ENCODE results near the gene NCAPD3.
A peak's percentile ranks its signal among the peaks of the same experiment; 100 is the strongest.

NCAPD3 gene

GRCh38 chr11:134252346-134253187 lies 28.8 kb upstream of the NCAPD3 start:
- peak overlapping the region; percentile 66 for H3K4me2 ChIP-seq (ENCODE audit: insufficient read depth, low read length, poor library complexity, severe bottlenecking)
- H2BK12ac ChIP-seq (ENCODE audit: low read length) = no peak overlapping the region
- no peak overlapping the region for H3K9ac ChIP-seq (ENCODE audit: low read depth, low read length, poor library complexity)
- H4K8ac ChIP-seq (ENCODE audit: low read depth, low read length) = no peak overlapping the region
- no peaks in the 10 kb centered on the region for H3K27me3 ChIP-seq (ENCODE audit: control insufficient read depth in 3 of 3, insufficient read depth in 3 of 3, low read depth in 1 of 3, low read length in 3 of 3)
- H3K4me3 ChIP-seq (ENCODE audit: low read length in 2 of 2) = peak overlapping the region; percentile 67 to 81
- H3K14ac ChIP-seq (ENCODE audit: low read length) = no peak overlapping the region
- no peak overlapping the region for H4K91ac ChIP-seq (ENCODE audit: low read depth, low read length, poor library complexity)
- H3K9me3 ChIP-seq (replicated peaks in 1 of 2; ENCODE audit: control insufficient read depth in 2 of 2, insufficient read depth in 1 of 2, low read depth in 1 of 2, low read length in 2 of 2) = no peaks in the 10 kb centered on the region
- H2BK120ac ChIP-seq (ENCODE audit: low read depth, low read length) = no peak overlapping the region
- H3K18ac ChIP-seq (ENCODE audit: low read length) = no peak overlapping the region
- peak; percentile 55 for DNase-seq (ENCODE audit: low spot score)
- peak overlapping the region; percentile 85 for H2AFZ ChIP-seq (ENCODE audit: low read length)
- H3K4ac ChIP-seq (ENCODE audit: low read length) = no peak overlapping the region
- no peak overlapping the region for H2BK15ac ChIP-seq (ENCODE audit: low read length)
- no peak overlapping the region for H2BK5ac ChIP-seq (ENCODE audit: low read length)
- H3K23ac ChIP-seq (ENCODE audit: low read depth, low read length, poor library complexity) = no peak overlapping the region
- peaks cover 0 to 3% of the 10 kb centered on the region in 2 donors for H3K4me1 ChIP-seq (ENCODE audit: control insufficient read depth in 2 of 2, insufficient read depth in 1 of 2, low read depth in 1 of 2, low read length in 2 of 2)
- H3K79me1 ChIP-seq (ENCODE audit: low read depth, low read length) = no peaks in the 10 kb centered on the region
- no peak overlapping the region for H2AK5ac ChIP-seq (ENCODE audit: low read depth, low read length)
- H3K36me3 ChIP-seq (replicated peaks in 1 of 2; ENCODE audit: control insufficient read depth in 2 of 2, insufficient read depth in 2 of 2, low read length in 2 of 2) = peaks cover 17 to 52% of the 10 kb centered on the region in 2 donors
- H3K27ac ChIP-seq (replicated peaks; ENCODE audit: low read length) = no peak overlapping the region
- no CpG with 5 or more reads among the region's 27 CpGs for WGBS, 2 donors (ENCODE audit: extremely low coverage in 2 of 2, insufficient read length in 2 of 2, insufficient replicate concordance in 1 of 2)

GRCh38 chr11:134250675-134251074 lies 26.9 kb upstream of the NCAPD3 start:
- H3K4ac ChIP-seq (ENCODE audit: low read length) = no peak overlapping the region
- H4K91ac ChIP-seq (ENCODE audit: low read depth, low read length, poor library complexity) = no peak overlapping the region
- no peak overlapping the region for H3K18ac ChIP-seq (ENCODE audit: low read length)
- H3K4me2 ChIP-seq (ENCODE audit: insufficient read depth, low read length, poor library complexity, severe bottlenecking) = no peak overlapping the region
- DNase-seq (ENCODE audit: low spot score) = no peak
- H3K4me1 ChIP-seq (ENCODE audit: control insufficient read depth in 2 of 2, insufficient read depth in 1 of 2, low read depth in 1 of 2, low read length in 2 of 2) = peaks cover 0 to 3% of the 10 kb centered on the region in 2 donors
- no peak overlapping the region for H2AK5ac ChIP-seq (ENCODE audit: low read depth, low read length)
- H3K79me1 ChIP-seq (ENCODE audit: low read depth, low read length) = no peaks in the 10 kb centered on the region
- no peak overlapping the region for H4K8ac ChIP-seq (ENCODE audit: low read depth, low read length)
- H2BK12ac ChIP-seq (ENCODE audit: low read length) = no peak overlapping the region
- H3K9ac ChIP-seq (ENCODE audit: low read depth, low read length, poor library complexity) = no peak overlapping the region
- H3K23ac ChIP-seq (ENCODE audit: low read depth, low read length, poor library complexity) = no peak overlapping the region
- no peak overlapping the region for H3K14ac ChIP-seq (ENCODE audit: low read length)
- no peak overlapping the region for H2AFZ ChIP-seq (ENCODE audit: low read length)
- no peak overlapping the region for H2BK5ac ChIP-seq (ENCODE audit: low read length)
- H3K36me3 ChIP-seq (replicated peaks in 1 of 2; ENCODE audit: control insufficient read depth in 2 of 2, insufficient read depth in 2 of 2, low read length in 2 of 2) = peaks cover 18 to 61% of the 10 kb centered on the region in 2 donors
- no peak overlapping the region for H3K27ac ChIP-seq (replicated peaks; ENCODE audit: low read length)
- H2BK15ac ChIP-seq (ENCODE audit: low read length) = no peak overlapping the region
- H3K4me3 ChIP-seq (ENCODE audit: low read length in 2 of 2) = no peak overlapping the region
- H3K27me3 ChIP-seq (ENCODE audit: control insufficient read depth in 3 of 3, insufficient read depth in 3 of 3, low read depth in 1 of 3, low read length in 3 of 3) = no peaks in the 10 kb centered on the region
- WGBS, 2 donors (ENCODE audit: extremely low coverage in 2 of 2, insufficient read length in 2 of 2, insufficient replicate concordance in 1 of 2) = no CpG with 5 or more reads among the region's 2 CpGs
- H3K9me3 ChIP-seq (replicated peaks in 1 of 2; ENCODE audit: control insufficient read depth in 2 of 2, insufficient read depth in 1 of 2, low read depth in 1 of 2, low read length in 2 of 2) = no peaks in the 10 kb centered on the region
- H2BK120ac ChIP-seq (ENCODE audit: low read depth, low read length) = no peak overlapping the region

GRCh38 chr11:134250246-134250645 lies 26.5 kb upstream of the NCAPD3 start:
- H3K36me3 ChIP-seq (replicated peaks in 1 of 2; ENCODE audit: control insufficient read depth in 2 of 2, insufficient read depth in 2 of 2, low read length in 2 of 2) = peaks cover 18 to 65% of the 10 kb centered on the region in 2 donors
- H3K14ac ChIP-seq (ENCODE audit: low read length) = no peak overlapping the region
- no peak overlapping the region for H2AFZ ChIP-seq (ENCODE audit: low read length)
- H3K9ac ChIP-seq (ENCODE audit: low read depth, low read length, poor library complexity) = no peak overlapping the region
- no peaks in the 10 kb centered on the region for H3K9me3 ChIP-seq (replicated peaks in 1 of 2; ENCODE audit: control insufficient read depth in 2 of 2, insufficient read depth in 1 of 2, low read depth in 1 of 2, low read length in 2 of 2)
- no peak overlapping the region for H4K91ac ChIP-seq (ENCODE audit: low read depth, low read length, poor library complexity)
- no peak overlapping the region for H3K4ac ChIP-seq (ENCODE audit: low read length)
- H2BK15ac ChIP-seq (ENCODE audit: low read length) = no peak overlapping the region
- no peak for DNase-seq (ENCODE audit: low spot score)
- H3K27ac ChIP-seq (replicated peaks; ENCODE audit: low read length) = no peak overlapping the region
- H3K4me3 ChIP-seq (ENCODE audit: low read length in 2 of 2) = no peak overlapping the region
- H3K79me1 ChIP-seq (ENCODE audit: low read depth, low read length) = no peaks in the 10 kb centered on the region
- WGBS, 2 donors (ENCODE audit: extremely low coverage in 2 of 2, insufficient read length in 2 of 2, insufficient replicate concordance in 1 of 2) = no CpG with 5 or more reads among the region's 3 CpGs
- no peak overlapping the region for H2BK5ac ChIP-seq (ENCODE audit: low read length)
- no peaks in the 10 kb centered on the region for H3K27me3 ChIP-seq (ENCODE audit: control insufficient read depth in 3 of 3, insufficient read depth in 3 of 3, low read depth in 1 of 3, low read length in 3 of 3)
- H2BK120ac ChIP-seq (ENCODE audit: low read depth, low read length) = no peak overlapping the region
- H2AK5ac ChIP-seq (ENCODE audit: low read depth, low read length) = no peak overlapping the region
- no peak overlapping the region for H4K8ac ChIP-seq (ENCODE audit: low read depth, low read length)
- H3K18ac ChIP-seq (ENCODE audit: low read length) = no peak overlapping the region
- H3K4me2 ChIP-seq (ENCODE audit: insufficient read depth, low read length, poor library complexity, severe bottlenecking) = no peak overlapping the region
- H2BK12ac ChIP-seq (ENCODE audit: low read length) = no peak overlapping the region
- H3K4me1 ChIP-seq (ENCODE audit: control insufficient read depth in 2 of 2, insufficient read depth in 1 of 2, low read depth in 1 of 2, low read length in 2 of 2) = peaks cover 0 to 3% of the 10 kb centered on the region in 2 donors
- no peak overlapping the region for H3K23ac ChIP-seq (ENCODE audit: low read depth, low read length, poor library complexity)

- no peak overlapping the region for H3K14ac ChIP-seq (ENCODE audit: low read length)
- no peak overlapping the region for H3K27ac ChIP-seq (replicated peaks; ENCODE audit: low read length)
- no peak overlapping the region for H3K4ac ChIP-seq (ENCODE audit: low read length)
- no peaks in the 10 kb centered on the region for H3K9me3 ChIP-seq (replicated peaks in 1 of 2; ENCODE audit: control insufficient read depth in 2 of 2, insufficient read depth in 1 of 2, low read depth in 1 of 2, low read length in 2 of 2)
- H3K36me3 ChIP-seq (replicated peaks in 1 of 2; ENCODE audit: control insufficient read depth in 2 of 2, insufficient read depth in 2 of 2, low read length in 2 of 2) = peaks cover 25 to 78% of the 10 kb centered on the region in 2 donors
- no peak overlapping the region for H2BK120ac ChIP-seq (ENCODE audit: low read depth, low read length)
- H3K4me2 ChIP-seq (ENCODE audit: insufficient read depth, low read length, poor library complexity, severe bottlenecking) = no peak overlapping the region
- WGBS, 2 donors (ENCODE audit: extremely low coverage in 2 of 2, insufficient read length in 2 of 2, insufficient replicate concordance in 1 of 2) = no CpG with 5 or more reads among the region's 7 CpGs
- no peak overlapping the region for H3K23ac ChIP-seq (ENCODE audit: low read depth, low read length, poor library complexity)
- no peak for DNase-seq (ENCODE audit: low spot score)
- no peak overlapping the region for H4K8ac ChIP-seq (ENCODE audit: low read depth, low read length)
- H3K27me3 ChIP-seq (ENCODE audit: control insufficient read depth in 3 of 3, insufficient read depth in 3 of 3, low read depth in 1 of 3, low read length in 3 of 3) = no peaks in the 10 kb centered on the region
- H3K4me1 ChIP-seq (ENCODE audit: control insufficient read depth in 2 of 2, insufficient read depth in 1 of 2, low read depth in 1 of 2, low read length in 2 of 2) = no peaks in the 10 kb centered on the region
- H2BK5ac ChIP-seq (ENCODE audit: low read length) = no peak overlapping the region
- H2BK15ac ChIP-seq (ENCODE audit: low read length) = no peak overlapping the region
- H3K18ac ChIP-seq (ENCODE audit: low read length) = no peak overlapping the region
- no peak overlapping the region for H2AFZ ChIP-seq (ENCODE audit: low read length)
- H3K4me3 ChIP-seq (ENCODE audit: low read length in 2 of 2) = no peak overlapping the region
- H3K79me1 ChIP-seq (ENCODE audit: low read depth, low read length) = no peaks in the 10 kb centered on the region
- H4K91ac ChIP-seq (ENCODE audit: low read depth, low read length, poor library complexity) = peak overlapping the region; percentile 9
- no peak overlapping the region for H2BK12ac ChIP-seq (ENCODE audit: low read length)
- no peak overlapping the region for H3K9ac ChIP-seq (ENCODE audit: low read depth, low read length, poor library complexity)
- no peak overlapping the region for H2AK5ac ChIP-seq (ENCODE audit: low read depth, low read length)
Measured at GRCh38 chr11:134248910-134249480, 25.2 kb upstream of the NCAPD3 start.

Data from neuronal stem cell (in vitro differentiated cells).